ENCODE measurements around the gene MALT1.

- TF ChIP-seq, protein P1, sequence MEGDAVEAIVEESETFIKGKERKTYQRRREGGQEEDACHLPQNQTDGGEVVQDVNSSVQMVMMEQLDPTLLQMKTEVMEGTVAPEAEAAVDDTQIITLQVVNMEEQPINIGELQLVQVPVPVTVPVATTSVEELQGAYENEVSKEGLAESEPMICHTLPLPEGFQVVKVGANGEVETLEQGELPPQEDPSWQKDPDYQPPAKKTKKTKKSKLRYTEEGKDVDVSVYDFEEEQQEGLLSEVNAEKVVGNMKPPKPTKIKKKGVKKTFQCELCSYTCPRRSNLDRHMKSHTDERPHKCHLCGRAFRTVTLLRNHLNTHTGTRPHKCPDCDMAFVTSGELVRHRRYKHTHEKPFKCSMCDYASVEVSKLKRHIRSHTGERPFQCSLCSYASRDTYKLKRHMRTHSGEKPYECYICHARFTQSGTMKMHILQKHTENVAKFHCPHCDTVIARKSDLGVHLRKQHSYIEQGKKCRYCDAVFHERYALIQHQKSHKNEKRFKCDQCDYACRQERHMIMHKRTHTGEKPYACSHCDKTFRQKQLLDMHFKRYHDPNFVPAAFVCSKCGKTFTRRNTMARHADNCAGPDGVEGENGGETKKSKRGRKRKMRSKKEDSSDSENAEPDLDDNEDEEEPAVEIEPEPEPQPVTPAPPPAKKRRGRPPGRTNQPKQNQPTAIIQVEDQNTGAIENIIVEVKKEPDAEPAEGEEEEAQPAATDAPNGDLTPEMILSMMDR (IDR thresholded peaks at IDR 0.05; ENCODE audit: low read depth, low read length), result peak; percentile 100
- no peak for TF ChIP-seq EZH2phosphoT487 (IDR thresholded peaks at IDR 0.05; ENCODE audit: low read depth)
These were observed 110.4 kb downstream of the MALT1 start for GRCh38 chr18:58781627-58782194.

Measured in OCI-LY3 (cell line).